Measurements from ENCODE around the gene PLEKHA5. TPM values are rescaled to one million over a fixed set of nuclear protein-coding genes. Genes with fewer than 3 reads are reported as not detected.
"Not testable (repeated sequence)": the region's sequence is repeated elsewhere in the genome, so short reads cannot be mapped to it uniquely, and the experiment has no call there.

The PLEKHA5 gene
- total RNA-seq, 4 donors from 2014 or later, result 34.7 to 59.4 (median 41.7) TPM

DNA sequence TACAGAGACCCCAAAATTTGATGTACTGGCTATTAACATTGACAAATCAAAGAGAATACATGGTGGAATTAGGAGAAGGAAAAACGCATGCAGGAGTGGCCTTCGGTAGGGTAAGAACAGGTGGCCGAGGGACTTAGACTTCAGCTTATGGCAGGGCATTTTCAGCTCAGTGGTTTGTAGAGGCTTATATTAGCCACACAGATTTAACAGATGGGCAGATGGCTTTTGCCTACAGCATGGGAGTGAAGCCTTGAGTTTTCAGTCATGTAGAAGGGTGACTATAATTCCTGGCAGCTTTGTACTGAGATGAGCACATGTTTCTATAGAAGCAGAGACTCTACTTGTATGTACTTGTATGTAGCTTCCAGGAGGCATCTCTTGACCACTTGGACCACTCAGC, 40.9 kb upstream of the PLEKHA5 start:
- TF ChIP-seq, protein P1, sequence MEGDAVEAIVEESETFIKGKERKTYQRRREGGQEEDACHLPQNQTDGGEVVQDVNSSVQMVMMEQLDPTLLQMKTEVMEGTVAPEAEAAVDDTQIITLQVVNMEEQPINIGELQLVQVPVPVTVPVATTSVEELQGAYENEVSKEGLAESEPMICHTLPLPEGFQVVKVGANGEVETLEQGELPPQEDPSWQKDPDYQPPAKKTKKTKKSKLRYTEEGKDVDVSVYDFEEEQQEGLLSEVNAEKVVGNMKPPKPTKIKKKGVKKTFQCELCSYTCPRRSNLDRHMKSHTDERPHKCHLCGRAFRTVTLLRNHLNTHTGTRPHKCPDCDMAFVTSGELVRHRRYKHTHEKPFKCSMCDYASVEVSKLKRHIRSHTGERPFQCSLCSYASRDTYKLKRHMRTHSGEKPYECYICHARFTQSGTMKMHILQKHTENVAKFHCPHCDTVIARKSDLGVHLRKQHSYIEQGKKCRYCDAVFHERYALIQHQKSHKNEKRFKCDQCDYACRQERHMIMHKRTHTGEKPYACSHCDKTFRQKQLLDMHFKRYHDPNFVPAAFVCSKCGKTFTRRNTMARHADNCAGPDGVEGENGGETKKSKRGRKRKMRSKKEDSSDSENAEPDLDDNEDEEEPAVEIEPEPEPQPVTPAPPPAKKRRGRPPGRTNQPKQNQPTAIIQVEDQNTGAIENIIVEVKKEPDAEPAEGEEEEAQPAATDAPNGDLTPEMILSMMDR (IDR thresholded peaks at IDR 0.05), result no peak
- no peak for TF ChIP-seq POLR2A (IDR thresholded peaks at IDR 0.05)
- Histone ChIP-seq H3K27me3 (no peaks in the 10 kb centered on the region), H3K36me3 (no peaks in the 10 kb centered on the region), H3K4me3 (no peak overlapping the region), H3K27ac (no peak overlapping the region), H3K9me3 (no peaks in the 10 kb centered on the region), H3K4me1 (no peaks in the 10 kb centered on the region)
- DNase-seq, result no peak

DNA sequence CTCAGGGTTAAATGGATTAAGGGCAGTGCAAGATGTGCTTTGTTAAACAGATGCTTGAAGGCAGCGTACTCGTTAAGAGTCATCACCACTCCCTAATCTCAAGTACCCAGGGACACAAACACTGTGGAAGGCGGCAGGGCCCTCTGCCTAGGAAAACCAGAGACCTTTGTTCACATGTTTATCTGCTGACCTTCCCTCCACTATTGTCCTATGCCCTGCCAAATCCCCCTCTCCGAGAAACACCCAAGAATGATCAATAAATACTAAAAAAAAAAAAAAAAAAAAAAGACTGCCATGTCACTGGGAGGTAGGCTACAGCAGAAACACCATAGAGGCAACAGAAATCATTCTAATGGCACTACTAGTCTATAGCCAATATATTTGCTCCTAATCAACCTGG, 37.1 kb upstream of the PLEKHA5 start:
- not testable (repeated sequence) for H3K4me1 ChIP-seq, H3K27me3 ChIP-seq, H3K9me3 ChIP-seq, DNase-seq, H3K27ac ChIP-seq, H3K4me3 ChIP-seq, H3K36me3 ChIP-seq

DNA sequence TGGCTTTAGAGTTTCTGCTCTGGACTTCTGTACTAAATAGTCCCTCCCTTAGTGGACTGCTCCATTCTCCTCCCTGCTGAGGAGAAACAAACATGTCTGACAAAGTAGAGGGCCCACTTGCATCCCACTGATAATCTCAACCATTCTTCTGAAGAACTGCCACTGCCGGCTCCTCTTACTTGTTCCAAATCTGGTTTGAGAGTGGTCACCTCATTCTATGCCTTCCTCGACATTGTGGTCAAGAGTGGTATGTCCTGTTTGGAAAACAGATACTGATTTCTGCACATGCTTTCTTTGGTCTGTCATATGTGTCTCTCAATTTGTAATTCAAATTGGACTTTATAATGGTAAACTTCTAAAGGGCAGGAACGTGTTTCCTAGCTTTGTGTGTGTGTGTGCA, 36.3 kb upstream of the PLEKHA5 start:
- TF ChIP-seq POLR2A (IDR thresholded peaks at IDR 0.05), result no peak
- TF ChIP-seq, protein P1 (IDR thresholded peaks at IDR 0.05), result no peak
- H3K9me3 ChIP-seq, result no peaks in the 10 kb centered on the region
- no peak overlapping the region for H3K4me3 ChIP-seq
- H3K27ac ChIP-seq, result no peak overlapping the region
- no peaks in the 10 kb centered on the region for H3K36me3 ChIP-seq
- no peak for DNase-seq
- peaks cover 0 to 7% (median 0%) of the 10 kb centered on the region in 4 donors for H3K4me1 ChIP-seq
- no peaks in the 10 kb centered on the region for H3K27me3 ChIP-seq

DNA sequence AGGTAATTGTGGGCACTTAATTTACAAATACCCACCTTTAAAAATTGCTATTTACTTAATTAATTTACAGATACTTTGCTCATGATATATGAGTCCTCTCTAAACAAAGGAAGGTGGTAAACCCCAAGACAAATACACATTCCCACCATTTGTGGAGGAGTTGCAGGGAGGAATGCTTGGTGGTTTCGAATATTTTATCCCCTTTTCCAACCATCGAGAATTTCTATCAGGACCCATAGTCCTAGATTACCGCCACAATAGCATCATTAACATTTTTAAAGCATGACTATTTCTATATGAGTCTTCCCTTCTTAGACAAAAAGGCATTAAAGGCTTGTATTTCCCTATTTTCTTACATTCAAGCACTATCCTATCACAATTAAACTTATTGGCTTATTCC, 34.2 kb upstream of the PLEKHA5 start:
- peaks cover 0 to 7% (median 0%) of the 10 kb centered on the region in 4 donors for H3K4me1 ChIP-seq
- no peak for DNase-seq
- peak overlapping the region in 2 of 4 donors; percentile 11 to 16 for H3K4me3 ChIP-seq
- H3K27ac ChIP-seq, result no peak overlapping the region
- no peaks in the 10 kb centered on the region for H3K36me3 ChIP-seq
- no peaks in the 10 kb centered on the region for H3K27me3 ChIP-seq
- TF ChIP-seq, protein P1 (IDR thresholded peaks at IDR 0.05), result no peak
- no peak for TF ChIP-seq POLR2A (IDR thresholded peaks at IDR 0.05)
- H3K9me3 ChIP-seq, result no peaks in the 10 kb centered on the region

DNA sequence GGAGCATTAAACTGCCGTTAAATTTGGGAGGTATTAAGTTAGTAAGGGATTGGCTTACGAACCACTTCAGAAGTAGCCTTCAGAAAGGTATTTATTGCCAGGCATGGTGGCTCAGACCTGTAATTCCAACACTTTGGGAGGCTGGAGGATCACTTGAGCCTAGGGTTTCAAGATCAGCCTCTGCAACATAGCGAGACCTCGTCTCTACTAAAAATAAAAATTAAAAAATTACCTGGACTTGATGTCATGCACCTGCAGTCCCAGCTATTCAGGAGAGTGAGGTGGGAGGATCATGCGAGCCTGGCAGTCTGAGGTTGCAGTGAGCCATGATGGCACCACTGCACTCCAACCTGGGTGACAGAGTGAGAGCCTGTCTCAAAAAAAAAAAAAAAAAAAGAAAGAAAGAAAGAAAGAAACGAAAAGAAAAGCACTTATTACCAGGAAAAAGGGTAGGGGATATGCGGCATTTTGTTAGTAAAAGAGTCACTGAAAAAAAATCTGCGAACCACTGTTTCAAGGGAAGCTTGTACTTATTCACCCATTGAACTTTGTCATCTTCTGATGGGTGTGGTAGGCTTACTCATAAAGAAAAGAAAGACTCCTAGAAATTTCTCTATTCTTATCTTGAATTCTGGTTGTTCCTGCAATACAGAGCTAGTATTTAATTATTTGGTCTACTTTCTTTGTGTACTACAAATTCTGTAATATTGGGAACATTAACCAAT, 33.6 kb upstream of the PLEKHA5 start:
- peak overlapping the region in 2 of 4 donors; percentile 11 to 16 for H3K4me3 ChIP-seq
- no peak for TF ChIP-seq POLR2A (IDR thresholded peaks at IDR 0.05)
- TF ChIP-seq, protein P1 (IDR thresholded peaks at IDR 0.05), result no peak
- no peaks in the 10 kb centered on the region for H3K36me3 ChIP-seq
- DNase-seq, result no peak
- H3K9me3 ChIP-seq, result no peaks in the 10 kb centered on the region
- peak overlapping the region in 1 of 4 donors; percentile 25 for H3K27ac ChIP-seq
- H3K4me1 ChIP-seq, result peaks cover 0 to 7% (median 0%) of the 10 kb centered on the region in 4 donors
- H3K27me3 ChIP-seq, result no peaks in the 10 kb centered on the region

DNA sequence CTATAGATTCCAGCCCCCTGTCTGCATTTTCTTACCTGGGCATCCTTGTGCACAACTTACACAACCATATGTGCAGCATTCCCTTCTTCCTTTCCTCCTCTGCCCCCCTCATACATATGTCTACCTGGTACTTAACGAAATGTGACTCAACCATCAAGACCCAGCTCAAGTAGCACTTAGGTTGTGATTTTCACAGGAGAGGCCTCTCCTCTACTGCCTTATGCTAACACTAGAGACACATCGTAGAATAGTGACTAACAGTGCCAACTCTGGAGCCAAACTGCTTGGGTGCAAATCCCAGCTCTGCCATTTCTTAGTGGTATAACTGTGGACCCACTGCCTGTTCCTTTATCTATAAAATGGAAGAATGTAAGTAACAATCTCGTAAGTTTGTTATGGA, 24.1 kb upstream of the PLEKHA5 start:
- H3K27me3 ChIP-seq, result no peaks in the 10 kb centered on the region
- H3K4me3 ChIP-seq, result no peak overlapping the region
- no peak for DNase-seq
- no peaks in the 10 kb centered on the region for H3K36me3 ChIP-seq
- no peak for TF ChIP-seq POLR2A (IDR thresholded peaks at IDR 0.05)
- TF ChIP-seq, protein P1 (IDR thresholded peaks at IDR 0.05), result no peak
- no peak overlapping the region for H3K27ac ChIP-seq
- no peaks in the 10 kb centered on the region for H3K9me3 ChIP-seq
- H3K4me1 ChIP-seq, result no peaks in the 10 kb centered on the region

Measured in Peyer's patch (tissue), 4 donors.